Hepatic stellate cell (primary cell): Measurements from ENCODE around the gene SH2D2A.

ENCODE experiments used
- DNase-seq: peaks from one replicate; pipeline ENCODE4 v3.0.0; 2011; ENCODE audit warnings: low spot score

The SH2D2A gene

GRCh38 chr1:156803086-156803851 is 13.4 kb downstream of the SH2D2A start:
- DNase-seq = no peak

- DNase-seq = no peak
Measured at GRCh38 chr1:156802421-156802935, 14.2 kb downstream of the SH2D2A start.

- DNase-seq = no peak
Measured at GRCh38 chr1:156801409-156802121, 15.1 kb downstream of the SH2D2A start.

DNA sequence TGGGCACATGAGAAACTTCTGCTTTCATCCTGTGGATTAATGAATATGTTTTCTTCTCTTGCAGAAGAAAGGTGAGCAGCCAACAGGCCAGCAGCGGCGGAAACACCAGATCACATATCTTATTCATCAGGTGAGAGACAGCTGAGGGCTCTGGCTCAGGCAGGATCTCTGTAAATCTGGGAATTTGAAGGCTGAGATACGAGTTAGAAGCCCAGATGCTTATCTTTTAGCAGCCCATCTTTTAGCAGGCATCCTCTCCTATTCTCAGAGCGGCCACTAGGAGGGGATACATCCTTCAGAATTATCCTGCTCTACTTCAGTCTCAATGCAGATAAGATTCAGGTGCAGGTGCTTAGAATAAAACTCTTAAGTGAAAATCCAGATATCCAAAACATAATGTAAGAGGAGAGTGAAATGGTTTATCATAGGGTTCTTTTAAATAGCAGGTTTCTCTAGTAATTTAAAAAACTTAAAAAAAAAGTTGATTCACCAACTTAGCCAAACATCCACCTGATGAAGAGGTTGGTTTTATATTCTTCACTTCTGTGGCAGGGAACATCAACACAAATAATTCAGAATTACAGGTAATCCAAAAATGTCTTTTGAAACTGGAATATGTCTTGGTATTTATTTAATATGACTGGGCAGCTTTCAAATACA is 19.3 kb downstream of the SH2D2A start:
- DNase-seq = peak; percentile 57

DNA sequence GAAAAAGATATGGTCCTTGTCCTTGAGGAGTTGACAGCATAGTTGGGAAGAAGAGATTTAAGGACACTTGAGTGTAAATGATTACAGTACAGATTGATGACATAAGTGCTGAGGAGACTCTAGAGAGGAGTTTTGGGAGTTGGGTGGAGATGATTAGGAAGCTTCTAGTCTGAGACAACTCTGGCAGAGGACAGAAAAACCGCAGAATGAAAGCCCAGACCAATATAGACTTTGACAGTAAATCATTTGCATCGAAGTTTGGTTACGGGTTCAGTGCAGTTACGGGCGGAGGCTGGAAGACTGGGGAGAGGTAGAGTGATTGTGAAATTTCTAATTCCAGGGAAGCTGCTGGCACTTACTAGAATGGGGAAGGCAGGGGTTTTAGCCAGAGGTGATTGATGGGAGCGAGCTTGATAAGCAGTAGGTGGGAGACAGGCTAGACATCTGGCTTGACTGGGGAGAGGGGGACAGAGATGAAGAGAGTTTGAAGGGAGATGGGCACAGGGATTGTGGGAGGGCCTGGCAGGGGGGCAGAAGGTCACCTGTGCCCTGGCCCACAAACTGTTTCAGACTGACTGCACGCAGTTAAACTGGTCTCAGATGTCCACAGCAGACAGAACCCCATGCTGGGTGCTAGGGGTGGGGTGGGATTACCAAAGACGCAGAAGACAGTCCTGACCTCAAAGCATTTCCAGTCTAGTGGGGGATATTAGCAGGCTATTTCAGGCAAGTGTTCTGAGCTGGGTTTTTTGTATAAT is 20.1 kb downstream of the SH2D2A start:
- DNase-seq = no peak

DNA sequence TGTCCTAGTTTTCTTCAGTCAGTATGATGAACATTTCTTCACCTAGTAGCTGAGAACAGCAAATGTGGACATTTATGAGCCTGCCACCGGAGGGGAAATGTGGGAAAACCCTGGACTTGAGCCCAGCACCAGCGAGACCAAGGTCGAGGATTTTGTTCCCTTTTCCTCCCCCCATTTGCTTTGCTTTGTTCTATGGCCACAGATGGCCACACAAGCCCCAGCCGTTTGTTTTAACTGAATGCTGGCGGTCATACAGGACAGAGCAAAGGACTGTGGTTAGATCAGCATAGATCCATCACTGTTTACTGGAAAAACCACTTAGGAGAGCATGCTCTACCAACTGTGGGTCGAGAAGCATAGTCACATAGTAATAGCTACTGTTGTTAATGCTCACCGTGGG is 20.9 kb downstream of the SH2D2A start:
- no peak for DNase-seq

- no peak for DNase-seq
Measured at GRCh38 chr1:156795374-156795733, 21.3 kb downstream of the SH2D2A start.

- DNase-seq = no peak
Measured at GRCh38 chr1:156794506-156795373, 21.9 kb downstream of the SH2D2A start.

DNA sequence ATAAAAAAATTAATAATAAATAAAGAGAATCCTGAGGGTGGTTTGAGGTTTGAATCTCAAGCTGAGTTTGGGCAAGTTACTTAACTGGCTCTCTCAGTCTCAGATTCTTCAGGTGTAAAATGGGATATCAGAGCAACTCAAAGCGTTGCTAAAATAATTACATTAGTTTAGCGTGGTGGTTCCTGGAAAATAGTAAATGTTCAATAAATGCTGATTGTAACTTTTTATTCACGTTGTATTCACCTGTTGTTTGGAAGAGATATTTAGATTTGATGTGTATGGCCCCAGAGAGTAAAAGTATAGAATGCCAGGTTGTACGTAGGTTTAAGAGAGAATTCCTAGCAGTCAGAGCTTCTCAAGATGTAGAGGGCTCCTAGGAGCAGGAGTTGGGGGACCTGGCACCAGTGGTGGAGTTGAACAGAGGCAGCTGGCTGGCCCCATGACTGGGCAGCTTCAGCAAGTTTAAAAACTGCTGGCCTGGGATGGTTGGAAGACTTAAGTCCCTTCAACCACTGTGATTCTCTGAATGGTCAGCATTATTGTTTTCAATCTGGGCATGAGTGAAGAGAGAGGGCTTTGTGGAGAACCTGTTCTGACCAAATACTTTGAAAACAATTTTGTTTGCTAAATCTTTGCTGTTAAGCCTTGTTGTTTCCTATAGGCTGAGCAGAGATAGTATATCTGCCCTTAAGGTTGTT is 26.9 kb downstream of the SH2D2A start:
- DNase-seq = no peak

- no peak for DNase-seq
Measured at GRCh38 chr1:156788136-156788535, 28.5 kb downstream of the SH2D2A start.

DNA sequence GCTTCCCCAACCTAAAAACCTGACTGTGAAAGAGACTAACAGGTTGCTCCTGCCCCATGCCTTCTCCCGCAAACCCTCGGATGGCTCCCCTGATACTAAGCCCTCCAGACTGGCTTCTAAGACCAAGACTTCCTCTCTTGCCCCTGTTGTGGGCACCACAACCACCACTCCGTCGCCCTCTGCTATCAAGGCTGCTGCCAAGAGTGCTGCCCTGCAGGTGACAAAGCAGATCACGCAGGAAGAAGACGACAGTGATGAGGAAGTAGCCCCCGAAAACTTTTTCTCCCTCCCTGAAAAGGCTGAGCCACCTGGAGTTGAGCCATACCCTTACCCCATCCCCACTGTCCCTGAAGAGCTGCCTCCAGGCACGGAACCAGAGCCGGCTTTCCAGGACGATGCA is 30.0 kb downstream of the SH2D2A start:
- no peak for DNase-seq

DNA sequence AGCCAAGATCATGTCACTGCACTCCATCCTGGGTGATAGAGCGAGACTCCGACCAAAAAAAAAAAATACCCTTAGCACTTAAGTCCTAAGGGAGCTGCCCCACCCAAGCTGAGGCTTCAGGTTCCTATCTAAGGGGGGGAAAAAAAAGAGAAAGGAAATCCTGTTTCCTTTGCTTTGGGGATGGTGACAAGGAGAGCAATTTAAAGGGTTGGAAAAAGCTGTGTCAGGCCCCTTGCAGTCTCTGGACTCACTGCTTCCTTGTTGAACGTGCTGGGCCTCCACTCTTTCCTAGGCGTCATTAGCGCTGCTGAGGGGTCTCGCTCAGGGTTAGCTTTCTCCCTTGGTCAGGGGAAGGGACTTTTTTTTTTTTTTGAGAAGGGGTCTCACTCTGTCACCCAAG is 31.2 kb downstream of the SH2D2A start:
- no peak for DNase-seq

DNA sequence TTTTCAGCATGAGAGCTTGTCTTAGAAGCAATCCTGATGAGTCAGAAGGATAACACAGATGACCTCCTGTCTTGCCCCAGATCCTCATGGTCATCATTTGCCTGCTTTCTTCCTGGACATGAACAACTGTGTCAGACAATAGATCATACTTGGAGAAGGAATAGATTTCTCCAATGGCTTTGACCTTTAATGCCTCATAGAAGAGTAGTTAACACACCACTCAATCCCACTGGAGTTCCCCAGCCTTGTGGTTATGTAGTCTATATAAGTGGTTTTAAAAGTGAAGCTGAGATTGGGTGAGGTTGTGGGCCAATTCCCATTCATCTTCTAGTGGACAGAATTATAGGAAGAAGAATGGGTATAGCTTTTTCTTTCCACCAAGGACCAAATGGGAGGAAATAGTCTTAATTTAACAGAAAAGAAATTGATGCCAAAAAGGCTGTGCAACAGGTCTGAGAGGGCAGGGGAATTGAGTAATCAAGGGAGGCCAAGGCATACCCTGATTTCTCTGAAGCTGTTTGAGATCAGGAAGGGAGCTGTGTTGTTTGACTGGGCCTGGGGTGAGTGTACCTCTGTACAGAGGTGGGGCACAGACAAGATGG is 35.0 kb downstream of the SH2D2A start:
- DNase-seq = peak; percentile 47

- DNase-seq = no peak
Measured at GRCh38 chr1:156777573-156777972, 39.1 kb downstream of the SH2D2A start.

DNA sequence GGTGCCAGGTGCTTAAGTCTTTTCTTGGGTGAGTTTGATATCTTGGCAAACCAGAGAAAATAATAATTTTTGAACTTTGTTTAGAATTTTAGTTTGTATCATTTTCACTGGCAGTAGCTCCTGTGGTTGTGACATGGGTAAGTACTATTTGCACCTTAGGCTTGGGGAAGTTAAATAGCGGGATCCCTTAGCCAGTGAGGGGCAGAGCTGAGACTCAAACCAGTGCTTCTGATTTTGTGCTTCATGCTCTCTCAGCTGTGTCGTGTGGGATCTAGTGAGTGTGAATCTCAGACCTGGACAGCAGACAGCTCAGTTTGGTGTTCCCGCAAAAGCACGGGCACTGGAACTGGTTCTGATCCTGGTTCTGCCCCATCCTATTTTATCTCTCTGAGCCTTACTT is 39.7 kb downstream of the SH2D2A start:
- DNase-seq = no peak

- DNase-seq = no peak
Measured at GRCh38 chr1:156775799-156776198, 40.8 kb downstream of the SH2D2A start.

DNA sequence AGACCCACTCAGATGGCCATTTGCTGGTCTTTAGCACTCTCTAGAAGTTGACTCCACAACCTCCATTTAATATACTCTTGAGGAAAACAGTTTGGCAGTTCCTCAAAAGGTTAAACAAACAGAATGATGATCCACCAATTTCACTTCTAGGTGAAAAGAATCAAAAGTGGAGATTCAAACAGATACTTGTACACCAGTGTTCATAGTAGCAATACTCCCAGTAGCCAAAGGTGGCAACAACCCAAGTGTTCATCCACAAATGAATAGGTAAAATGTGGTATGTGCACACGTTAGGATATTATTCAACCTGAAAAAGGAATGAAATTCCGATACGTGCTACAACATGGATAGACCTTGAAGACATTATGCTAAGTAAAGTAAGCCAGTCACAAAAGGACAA is 43.0 kb downstream of the SH2D2A start:
- DNase-seq = no peak

- no peak for DNase-seq
Measured at GRCh38 chr1:156772728-156773497, 43.7 kb downstream of the SH2D2A start.

- DNase-seq = no peak
Measured at GRCh38 chr1:156772222-156772621, 44.4 kb downstream of the SH2D2A start.
